Tibial artery (tissue), 4 donors: ENCODE measurements around the gene IFI6.

ENCODE experiments used
- DNase-seq, 2 donors: peaks; one replicate each; pipeline ENCODE4 v3.0.0-alpha.2; 2019
- H3K27ac ChIP-seq, 2 donors: fragments of 200-600 bp; sonication (generic) in 1 of 2; 1 replicate in 1 of 2; 2 replicates in 1 of 2; pipeline ENCODE4 v1.5.1; 2018 to 2019; ENCODE audit warnings: mild to moderate bottlenecking in 1 of 2
- H3K27me3 ChIP-seq, 2 donors: fragments of 200-600 bp; sonication (generic) in 1 of 2; one replicate each; pipeline versions ENCODE4 v1.5.1 to v1.6.0; 2016 to 2019
- H3K36me3 ChIP-seq, 3 donors: fragments of 200-600 bp; sonication (generic) in 2 of 3; one replicate each; pipeline ENCODE4 v1.5.1; 2016 to 2019; ENCODE audit warnings: mild to moderate bottlenecking in 2 of 3
- H3K4me1 ChIP-seq, 4 donors: fragments of 200-600 bp; sonication (generic) in 2 of 4; 1 replicate in 3 of 4; 2 replicates in 1 of 4; pipeline ENCODE4 v1.5.1; 2016 to 2019
- H3K4me3 ChIP-seq, 2 donors: fragments of 200-600 bp; sonication (generic) in 1 of 2; 1 replicate in 1 of 2; 2 replicates in 1 of 2; pipeline ENCODE4 v1.5.1; 2018 to 2019; ENCODE audit warnings: mild to moderate bottlenecking in 2 of 2
- H3K9me3 ChIP-seq, 3 donors: fragments of 200-600 bp; sonication (generic) in 1 of 3; one replicate each; pipeline ENCODE4 v1.5.1; 2016 to 2019
- CTCF ChIP-seq, 2 experiments: fragments of 200-600 bp in 1 of 2; fragments of 450-650 bp in 1 of 2; IDR thresholded peaks; one replicate each; pipeline ENCODE4 v1.5.1; 2017 to 2019; ENCODE audit warnings: antibody characterized with exemption in 2 of 2, mild to moderate bottlenecking in 1 of 2, moderate library complexity in 1 of 2
- intact Hi-C: fragments of 100-400 bp; cut with DNase I; formaldehyde crosslinking; loops from one replicate; pipeline ENCODE4 v1.15.0; 2023; ENCODE audit warnings: low total_unique reads

The IFI6 gene

GRCh38 chr1:27671964-27672749, at the start of gene IFI6:
IFI6 (minus strand) TSS chr1:27672192; CDS start chr1:27669314, 2,878 bp downstream.
- TF ChIP-seq CTCF (IDR thresholded peaks at IDR 0.05): peak; percentile 48 to 59
- no peaks in the 10 kb centered on the region for H3K27me3 ChIP-seq
- peak within 1 kb of the TSS; percentile 48 to 61 for H3K4me3 ChIP-seq
- H3K36me3 ChIP-seq: peaks cover 0 to 9% (median 0%) of the 10 kb centered on the region in 3 donors
- H3K27ac ChIP-seq: peak within 1 kb of the TSS; percentile 78 to 81
- H3K9me3 ChIP-seq: no peaks in the 10 kb centered on the region
- peaks cover 0 to 33% (median 17%) of the 10 kb centered on the region in 4 donors for H3K4me1 ChIP-seq
- peak; percentile 90 to 95 for DNase-seq
- intact Hi-C loops: loop anchor here (5.0 kb wide), 1 partner anchor 50 kb away; no protein-coding TSS in a partner anchor

- H3K9me3 ChIP-seq: peaks cover 0 to 5% (median 3%) of the 10 kb centered on the region in 3 donors
- H3K4me3 ChIP-seq: no peak overlapping the region
- H3K36me3 ChIP-seq: no peaks in the 10 kb centered on the region
- no peak for TF ChIP-seq CTCF (IDR thresholded peaks at IDR 0.05)
- DNase-seq: no peak
- H3K27me3 ChIP-seq: peaks cover 0 to 6% of the 10 kb centered on the region in 2 donors
- no peak overlapping the region for H3K27ac ChIP-seq
- H3K4me1 ChIP-seq: no peaks in the 10 kb centered on the region
- intact Hi-C loops: loop anchor here (5.0 kb wide), 1 partner anchor 47 kb away; the partner anchor contains the start of gene IFI6
Measured at GRCh38 chr1:27719286-27720251, 47.6 kb upstream of the IFI6 start.

GRCh38 chr1:27716262-27716895, 44.4 kb upstream of the IFI6 start:
- H3K9me3 ChIP-seq: peaks cover 0 to 5% (median 3%) of the 10 kb centered on the region in 3 donors
- no peak for TF ChIP-seq CTCF (IDR thresholded peaks at IDR 0.05)
- H3K36me3 ChIP-seq: no peaks in the 10 kb centered on the region
- no peak for DNase-seq
- H3K4me1 ChIP-seq: no peaks in the 10 kb centered on the region
- no peak overlapping the region for H3K4me3 ChIP-seq
- H3K27me3 ChIP-seq: peaks cover 0 to 6% of the 10 kb centered on the region in 2 donors
- H3K27ac ChIP-seq: no peak overlapping the region
- intact Hi-C loops: no loop called here

GRCh38 chr1:27713869-27714513, 42.0 kb upstream of the IFI6 start:
- Histone ChIP-seq H3K9me3 (peaks cover 0 to 5% (median 3%) of the 10 kb centered on the region in 3 donors), H3K27me3 (peaks cover 0 to 6% of the 10 kb centered on the region in 2 donors), H3K4me1 (no peaks in the 10 kb centered on the region), H3K27ac (no peak overlapping the region), H3K36me3 (no peaks in the 10 kb centered on the region), H3K4me3 (no peak overlapping the region)
- TF ChIP-seq CTCF (IDR thresholded peaks at IDR 0.05): no peak
- intact Hi-C loops: no loop called here
- no peak for DNase-seq
